MM.1S (cell line): ENCODE results near the gene SAMD3.

Experiments used
- DNase-seq: peaks from one replicate; pipeline ENCODE4 v3.0.0-alpha.2; 2015
- H2AFZ ChIP-seq: fragments of 300-600 bp; sonication (generic); 2 replicates; pipeline ENCODE4 v1.6.0; 2016; ENCODE audit warnings: antibody characterized with exemption, low read length
- H3F3A ChIP-seq: fragments of 300-600 bp; sonication (generic); 2 replicates; pipeline ENCODE4 v1.6.1; 2016; ENCODE audit warnings: mild to moderate bottlenecking, antibody characterized with exemption, low read length, moderate library complexity, mixed read lengths; ENCODE audit not compliant: insufficient read depth
- H3K27ac ChIP-seq: fragments of 300-600 bp; sonication (generic); 2 replicates; pipeline ENCODE4 v1.5.1; 2016; ENCODE audit warnings: mild to moderate bottlenecking, low read length
- H3K27me3 ChIP-seq: fragments of 300-600 bp; sonication (generic); replicated peaks from 2 replicates; pipeline ENCODE4 v1.6.0; 2016; ENCODE audit warnings: low read length; ENCODE audit not compliant: insufficient read depth
- H3K36me3 ChIP-seq: fragments of 300-600 bp; sonication (generic); replicated peaks from 2 replicates; pipeline ENCODE4 v1.6.1; 2016; ENCODE audit warnings: mild to moderate bottlenecking, low read length, mixed read lengths; ENCODE audit not compliant: insufficient read depth
- H3K4me1 ChIP-seq: fragments of 300-600 bp; sonication (generic); 2 replicates; pipeline ENCODE4 v1.6.1; 2016; ENCODE audit warnings: low read length, mixed read lengths
- H3K4me2 ChIP-seq: fragments of 300-600 bp; sonication (generic); 2 replicates; pipeline ENCODE4 v1.6.0; 2016; ENCODE audit warnings: low read depth, low read length
- H3K4me3 ChIP-seq: fragments of 300-600 bp; sonication (generic); 2 replicates; pipeline ENCODE4 v1.5.1; 2016; ENCODE audit warnings: low read length, mixed read lengths
- H3K79me2 ChIP-seq: fragments of 300-600 bp; sonication (generic); 2 replicates; pipeline ENCODE4 v1.6.1; 2016; ENCODE audit warnings: mixed run types, low read length, mixed read lengths
- H3K9ac ChIP-seq: fragments of 300-600 bp; sonication (generic); 2 replicates; pipeline ENCODE4 v1.6.1; 2016; ENCODE audit warnings: low read length, mixed read lengths
- H3K9me2 ChIP-seq: fragments of 300-600 bp; sonication (generic); replicated peaks from 2 replicates; pipeline ENCODE4 v1.6.1; 2016; ENCODE audit warnings: mild to moderate bottlenecking, low read length, mixed read lengths; ENCODE audit not compliant: insufficient read depth
- H3K9me3 ChIP-seq: fragments of 300-600 bp; sonication (generic); replicated peaks from 2 replicates; pipeline ENCODE4 v1.6.1; 2016; ENCODE audit warnings: mild to moderate bottlenecking, low read length, mixed read lengths; ENCODE audit not compliant: insufficient read depth
- H4K20me1 ChIP-seq: fragments of 300-600 bp; sonication (generic); 2 replicates; pipeline ENCODE4 v1.6.1; 2016; ENCODE audit warnings: mild to moderate bottlenecking, low read length, moderate library complexity, mixed read lengths; ENCODE audit not compliant: insufficient read depth
- EZH2 ChIP-seq: fragments of 300-600 bp; sonication (generic); optimal IDR thresholded peaks from 2 replicates; pipeline ENCODE3; 2017; ENCODE audit warnings: low read depth, mild to moderate bottlenecking, antibody characterized with exemption, low read length, mixed read lengths
- EZH2phosphoT487 ChIP-seq: fragments of 300-600 bp; sonication (generic); IDR thresholded peaks from 2 replicates; pipeline ENCODE4 v1.6.1; 2018; ENCODE audit warnings: antibody characterized with exemption, low read length
- TF ChIP-seq, protein P1 (sequence below): fragments of 300-600 bp; sonication (generic); IDR thresholded peaks from 2 replicates; pipeline ENCODE4 v1.5.1; 2016; ENCODE audit warnings: antibody characterized with exemption, low read length, mixed read lengths

SAMD3 gene

GRCh38 chr6:130158056-130158455 is 64.7 kb downstream of the SAMD3 start:
- no peak for DNase-seq

GRCh38 chr6:130156908-130157307 is 65.8 kb downstream of the SAMD3 start:
- Histone ChIP-seq H3K9me3 (no peaks in the 10 kb centered on the region), H3K79me2 (no peaks in the 10 kb centered on the region), H2AFZ (no peak overlapping the region)

More at GRCh38 chr6:130158056-130158455, 64.7 kb downstream of the SAMD3 start:
- Histone ChIP-seq H3F3A (no peaks in the 10 kb centered on the region), H3K9me2 (no peaks in the 10 kb centered on the region), H3K27me3 (no peaks in the 10 kb centered on the region), H3K9ac (no peak overlapping the region), H3K27ac (no peak overlapping the region), H3K4me2 (no peak overlapping the region), H4K20me1 (no peaks in the 10 kb centered on the region), H3K79me2 (no peaks in the 10 kb centered on the region), H3K4me3 (no peak overlapping the region), H2AFZ (no peak overlapping the region), H3K36me3 (no peaks in the 10 kb centered on the region), H3K4me1 (no peaks in the 10 kb centered on the region), H3K9me3 (no peaks in the 10 kb centered on the region)
- TF ChIP-seq EZH2 (no peak), EZH2phosphoT487 (no peak)
- TF ChIP-seq, protein P1, sequence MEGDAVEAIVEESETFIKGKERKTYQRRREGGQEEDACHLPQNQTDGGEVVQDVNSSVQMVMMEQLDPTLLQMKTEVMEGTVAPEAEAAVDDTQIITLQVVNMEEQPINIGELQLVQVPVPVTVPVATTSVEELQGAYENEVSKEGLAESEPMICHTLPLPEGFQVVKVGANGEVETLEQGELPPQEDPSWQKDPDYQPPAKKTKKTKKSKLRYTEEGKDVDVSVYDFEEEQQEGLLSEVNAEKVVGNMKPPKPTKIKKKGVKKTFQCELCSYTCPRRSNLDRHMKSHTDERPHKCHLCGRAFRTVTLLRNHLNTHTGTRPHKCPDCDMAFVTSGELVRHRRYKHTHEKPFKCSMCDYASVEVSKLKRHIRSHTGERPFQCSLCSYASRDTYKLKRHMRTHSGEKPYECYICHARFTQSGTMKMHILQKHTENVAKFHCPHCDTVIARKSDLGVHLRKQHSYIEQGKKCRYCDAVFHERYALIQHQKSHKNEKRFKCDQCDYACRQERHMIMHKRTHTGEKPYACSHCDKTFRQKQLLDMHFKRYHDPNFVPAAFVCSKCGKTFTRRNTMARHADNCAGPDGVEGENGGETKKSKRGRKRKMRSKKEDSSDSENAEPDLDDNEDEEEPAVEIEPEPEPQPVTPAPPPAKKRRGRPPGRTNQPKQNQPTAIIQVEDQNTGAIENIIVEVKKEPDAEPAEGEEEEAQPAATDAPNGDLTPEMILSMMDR, result no peak

DNA sequence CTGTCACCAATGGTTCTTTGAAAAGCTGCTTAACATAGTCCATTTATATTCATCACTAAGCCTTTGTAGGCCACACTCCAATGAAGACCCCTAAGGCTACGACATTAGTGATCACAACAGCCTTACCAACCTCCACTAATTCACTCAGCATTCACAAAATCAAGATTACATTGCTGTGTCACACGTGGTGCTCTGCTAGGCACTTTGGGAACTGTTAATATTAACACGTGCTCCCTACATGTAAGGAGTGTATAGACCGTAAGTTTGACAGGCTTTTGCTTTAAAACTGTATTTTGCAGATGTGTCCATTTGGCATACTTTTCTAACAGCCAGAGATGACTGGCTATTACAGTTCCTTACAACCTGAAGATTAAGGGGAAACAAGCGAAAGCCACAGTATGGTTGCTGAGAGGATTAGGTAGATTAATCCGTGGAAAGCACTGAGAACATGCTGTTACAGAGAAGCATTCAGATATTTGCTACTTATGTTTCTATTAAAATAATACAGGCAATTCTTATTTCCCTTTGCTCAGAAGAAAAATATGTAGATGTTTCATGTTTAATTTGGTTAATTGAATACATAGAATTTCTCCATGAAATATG is 69.7 kb downstream of the SAMD3 start:
- Histone ChIP-seq H3K79me2 (no peaks in the 10 kb centered on the region), H3K27me3 (no peaks in the 10 kb centered on the region), H3K4me1 (no peaks in the 10 kb centered on the region), H3K27ac (no peak overlapping the region), H3F3A (no peaks in the 10 kb centered on the region), H3K9me3 (no peaks in the 10 kb centered on the region), H3K36me3 (no peaks in the 10 kb centered on the region), H3K4me3 (no peak overlapping the region), H3K9me2 (no peaks in the 10 kb centered on the region), H2AFZ (no peak overlapping the region), H4K20me1 (no peaks in the 10 kb centered on the region), H3K4me2 (no peak overlapping the region), H3K9ac (no peak overlapping the region)
- TF ChIP-seq EZH2, result no peak
- no peak for TF ChIP-seq EZH2phosphoT487
- TF ChIP-seq, protein P1, result no peak
- no peak for DNase-seq

More at GRCh38 chr6:130156908-130157307, 65.8 kb downstream of the SAMD3 start:
- no peaks in the 10 kb centered on the region for H3K27me3 ChIP-seq
- H3K4me2 ChIP-seq, result no peak overlapping the region
- no peaks in the 10 kb centered on the region for H3F3A ChIP-seq
- no peak overlapping the region for H3K27ac ChIP-seq
- H3K4me1 ChIP-seq, result no peaks in the 10 kb centered on the region
- no peak overlapping the region for H3K9ac ChIP-seq
- H3K4me3 ChIP-seq, result no peak overlapping the region
- no peaks in the 10 kb centered on the region for H3K9me2 ChIP-seq
- TF ChIP-seq EZH2phosphoT487 (no peak), EZH2 (no peak)
- TF ChIP-seq, protein P1, result no peak
- H4K20me1 ChIP-seq, result no peaks in the 10 kb centered on the region
- no peak for DNase-seq
- no peaks in the 10 kb centered on the region for H3K36me3 ChIP-seq
